Fibroblast of skin of abdomen (primary cell): ENCODE data around the gene HLA-DOA.
A peak's percentile ranks its signal among the peaks of the same experiment; 100 is the strongest.

Source experiments
- DNase-seq: peaks from one replicate; pipeline ENCODE4 v3.0.0-alpha.2; 2013

Gene HLA-DOA

DNA sequence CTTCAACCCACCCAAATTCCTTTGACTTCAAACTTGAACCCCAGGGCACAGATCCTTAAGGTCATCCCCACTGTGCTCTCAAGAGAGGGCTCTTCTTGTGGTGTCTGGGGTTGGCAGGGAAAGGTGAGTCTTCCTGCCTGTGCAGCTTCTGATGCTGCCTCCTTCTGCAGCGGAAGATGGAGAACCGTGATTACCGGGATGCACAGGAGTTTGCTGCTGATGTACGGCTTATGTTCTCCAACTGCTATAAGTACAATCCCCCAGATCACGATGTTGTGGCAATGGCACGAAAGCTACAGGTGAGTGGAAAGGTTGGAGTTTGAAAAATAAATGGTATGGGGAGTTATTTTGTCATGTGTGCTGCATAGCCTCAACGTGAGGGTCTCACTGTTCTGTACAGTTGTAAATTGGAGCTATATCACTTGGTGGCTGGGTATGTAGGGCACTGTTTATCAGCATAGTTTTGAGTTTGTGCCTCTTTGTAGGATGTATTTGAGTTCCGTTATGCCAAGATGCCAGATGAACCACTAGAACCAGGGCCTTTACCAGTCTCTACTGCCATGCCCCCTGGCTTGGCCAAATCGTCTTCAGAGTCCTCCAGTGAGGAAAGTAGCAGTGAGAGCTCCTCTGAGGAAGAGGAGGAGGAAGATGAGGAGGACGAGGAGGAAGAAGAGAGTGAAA is 32.0 kb downstream of the HLA-DOA start:
- DNase-seq: no peak

DNA sequence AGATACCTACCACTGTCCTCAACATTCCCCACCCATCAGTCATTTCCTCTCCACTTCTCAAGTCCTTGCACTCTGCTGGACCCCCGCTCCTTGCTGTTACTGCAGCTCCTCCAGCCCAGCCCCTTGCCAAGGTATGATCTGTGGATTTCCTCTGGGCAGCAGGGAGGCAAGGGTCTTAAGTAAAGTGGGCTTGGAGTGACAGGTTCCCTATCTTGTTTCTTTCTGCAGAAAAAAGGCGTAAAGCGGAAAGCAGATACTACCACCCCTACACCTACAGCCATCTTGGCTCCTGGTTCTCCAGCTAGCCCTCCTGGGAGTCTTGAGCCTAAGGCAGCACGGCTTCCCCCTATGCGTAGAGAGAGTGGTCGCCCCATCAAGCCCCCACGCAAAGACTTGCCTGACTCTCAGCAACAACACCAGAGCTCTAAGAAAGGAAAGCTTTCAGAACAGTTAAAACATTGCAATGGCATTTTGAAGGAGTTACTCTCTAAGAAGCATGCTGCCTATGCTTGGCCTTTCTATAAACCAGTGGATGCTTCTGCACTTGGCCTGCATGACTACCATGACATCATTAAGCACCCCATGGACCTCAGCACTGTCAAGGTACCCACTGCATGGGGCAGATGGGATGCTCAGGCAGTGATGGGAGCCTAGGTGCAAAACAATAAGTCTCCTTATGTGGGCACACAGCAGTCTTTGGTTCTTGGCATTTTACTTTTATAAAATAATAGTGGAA is 32.9 kb downstream of the HLA-DOA start:
- DNase-seq: no peak

DNA sequence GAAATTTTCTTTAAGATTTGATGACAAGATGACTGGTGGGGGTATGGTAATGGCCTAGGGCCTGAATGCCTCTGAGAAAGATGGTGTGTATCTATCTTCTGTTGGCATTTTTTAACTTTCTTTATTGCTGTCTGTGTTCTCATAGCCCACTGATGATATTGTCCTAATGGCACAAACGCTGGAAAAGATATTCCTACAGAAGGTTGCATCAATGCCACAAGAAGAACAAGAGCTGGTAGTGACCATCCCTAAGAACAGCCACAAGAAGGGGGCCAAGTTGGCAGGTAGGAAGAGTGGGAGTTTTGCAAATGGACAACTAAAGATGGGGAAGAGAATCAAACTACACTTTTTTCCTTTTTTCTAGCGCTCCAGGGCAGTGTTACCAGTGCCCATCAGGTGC is 33.5 kb downstream of the HLA-DOA start:
- no peak for DNase-seq

DNA sequence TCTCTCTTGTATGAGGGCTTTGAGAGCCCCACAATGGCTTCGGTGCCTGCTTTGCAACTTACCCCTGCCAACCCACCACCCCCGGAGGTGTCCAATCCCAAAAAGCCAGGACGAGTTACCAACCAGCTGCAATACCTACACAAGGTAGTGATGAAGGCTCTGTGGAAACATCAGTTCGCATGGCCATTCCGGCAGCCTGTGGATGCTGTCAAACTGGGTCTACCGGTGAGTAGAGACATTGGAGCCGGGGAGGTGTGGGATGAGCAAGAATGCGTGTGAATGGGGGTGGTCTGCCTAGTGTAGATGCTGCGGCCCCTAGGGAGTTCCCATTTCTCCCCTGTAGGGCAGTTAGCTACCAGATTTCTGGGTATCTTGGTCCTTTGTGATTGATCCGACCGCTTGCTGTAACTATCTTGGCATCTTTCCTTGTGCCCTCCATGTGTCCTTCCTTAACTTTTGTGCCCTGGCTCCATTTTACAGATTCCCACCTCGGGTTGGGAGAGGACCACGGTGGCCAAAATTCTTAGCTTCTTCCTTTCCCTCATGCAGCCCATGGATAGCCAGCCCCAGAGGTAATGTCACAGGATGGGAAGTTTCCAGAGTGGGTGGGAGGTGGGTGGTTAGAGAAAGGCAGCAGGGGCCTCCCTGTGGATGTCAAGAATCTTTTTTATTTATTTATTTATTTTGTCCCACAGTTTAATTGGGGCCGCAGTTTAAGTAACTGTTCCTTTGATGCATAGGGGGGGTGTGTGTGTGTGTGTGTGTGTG is 34.7 kb downstream of the HLA-DOA start:
- DNase-seq: no peak

DNA sequence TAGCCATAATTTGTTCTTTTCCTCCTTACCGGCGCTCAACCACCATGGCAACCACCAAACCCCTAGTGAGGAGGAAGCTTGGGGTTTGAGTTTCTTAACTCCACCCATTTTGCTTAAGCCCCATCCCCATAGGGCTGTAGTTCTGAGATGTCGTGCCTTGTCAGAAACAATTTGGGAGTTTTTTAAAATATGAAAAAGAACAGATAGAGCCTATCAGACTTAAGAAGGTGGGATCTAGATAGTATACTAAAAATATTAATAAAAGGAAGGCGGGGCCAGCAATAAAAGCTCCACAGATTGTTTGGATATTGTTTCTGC is 35.4 kb downstream of the HLA-DOA start:
- peak; percentile 45 for DNase-seq

DNA sequence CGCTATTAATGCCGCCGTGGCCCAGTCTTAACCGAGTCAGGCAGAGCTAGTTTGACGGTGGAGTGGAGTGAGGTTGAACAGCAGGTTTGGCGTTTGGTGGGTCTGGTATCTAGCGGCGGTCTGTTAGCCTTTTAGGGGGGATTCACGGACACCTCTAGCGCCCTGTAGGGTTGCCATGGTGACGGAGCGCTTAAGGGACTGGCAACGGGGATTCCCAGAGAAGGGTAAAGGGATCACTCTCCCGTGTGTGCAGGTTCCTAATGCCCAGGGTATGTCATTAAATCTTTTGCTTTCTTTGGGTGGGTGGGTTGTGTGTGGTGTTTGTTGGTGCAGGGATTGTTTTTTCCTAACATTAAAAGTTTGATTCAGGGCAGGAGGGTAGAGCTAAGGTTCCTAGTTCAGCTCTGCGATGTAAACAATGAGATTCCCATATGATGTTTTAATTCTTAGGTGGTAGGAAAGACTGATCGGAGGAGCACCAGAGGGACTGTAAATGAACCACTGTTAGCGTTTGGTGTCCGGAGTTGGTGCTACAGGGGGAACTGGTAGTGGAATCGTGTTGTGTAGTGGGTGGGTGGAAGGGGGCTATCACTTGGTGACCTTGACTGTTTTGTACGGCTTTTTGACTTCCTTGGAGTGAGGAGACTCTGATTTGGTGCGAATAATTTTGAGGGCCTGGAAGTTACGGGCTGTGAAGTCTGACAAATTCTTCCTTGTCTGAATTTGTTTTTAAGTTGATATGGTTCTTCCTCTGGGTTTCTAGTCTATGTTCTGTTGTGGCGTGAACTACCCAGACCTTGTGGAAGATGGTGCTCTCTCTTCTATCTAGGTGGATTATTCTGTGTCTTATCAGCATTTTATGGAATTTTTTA is 36.0 kb downstream of the HLA-DOA start:
- peak; percentile 50 for DNase-seq

DNA sequence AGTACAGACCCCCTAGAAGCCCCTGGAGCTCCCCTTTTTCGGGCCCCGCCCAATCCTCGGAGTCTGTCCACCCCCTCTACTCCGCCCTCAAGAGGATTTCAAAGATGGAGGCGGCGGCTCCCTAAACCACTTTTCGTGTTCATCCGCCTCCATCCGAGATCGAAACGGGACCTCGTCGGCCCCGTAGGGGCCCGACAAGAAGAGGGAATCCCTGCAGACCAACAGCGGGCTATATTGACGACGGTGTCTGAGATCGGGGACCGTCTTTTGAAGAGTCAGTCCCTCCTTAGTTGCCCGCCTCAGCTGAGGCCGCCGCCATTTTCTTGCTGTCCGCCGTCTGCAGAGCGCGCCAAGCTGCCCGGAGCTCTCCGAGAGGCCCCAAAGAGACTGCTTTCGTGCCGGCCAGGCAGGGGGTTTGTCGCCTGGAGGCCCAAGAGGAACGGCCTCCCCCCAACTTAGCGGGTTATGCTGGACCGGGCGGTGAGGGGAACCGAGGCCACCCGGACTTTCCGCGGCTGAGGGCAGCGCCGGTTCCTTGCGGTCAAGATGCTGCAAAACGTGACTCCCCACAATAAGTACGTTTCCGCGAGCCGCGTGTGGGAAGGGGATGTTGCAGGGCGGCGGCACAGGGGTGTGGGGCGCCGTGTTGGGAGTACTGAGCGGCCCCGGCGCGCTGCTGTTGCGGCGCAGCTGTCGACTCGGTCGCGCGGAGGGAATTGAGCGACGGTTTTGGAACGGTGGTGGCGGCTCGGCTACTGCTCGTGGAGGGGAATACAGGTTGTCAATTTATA is 36.8 kb downstream of the HLA-DOA start:
- DNase-seq: no peak

DNA sequence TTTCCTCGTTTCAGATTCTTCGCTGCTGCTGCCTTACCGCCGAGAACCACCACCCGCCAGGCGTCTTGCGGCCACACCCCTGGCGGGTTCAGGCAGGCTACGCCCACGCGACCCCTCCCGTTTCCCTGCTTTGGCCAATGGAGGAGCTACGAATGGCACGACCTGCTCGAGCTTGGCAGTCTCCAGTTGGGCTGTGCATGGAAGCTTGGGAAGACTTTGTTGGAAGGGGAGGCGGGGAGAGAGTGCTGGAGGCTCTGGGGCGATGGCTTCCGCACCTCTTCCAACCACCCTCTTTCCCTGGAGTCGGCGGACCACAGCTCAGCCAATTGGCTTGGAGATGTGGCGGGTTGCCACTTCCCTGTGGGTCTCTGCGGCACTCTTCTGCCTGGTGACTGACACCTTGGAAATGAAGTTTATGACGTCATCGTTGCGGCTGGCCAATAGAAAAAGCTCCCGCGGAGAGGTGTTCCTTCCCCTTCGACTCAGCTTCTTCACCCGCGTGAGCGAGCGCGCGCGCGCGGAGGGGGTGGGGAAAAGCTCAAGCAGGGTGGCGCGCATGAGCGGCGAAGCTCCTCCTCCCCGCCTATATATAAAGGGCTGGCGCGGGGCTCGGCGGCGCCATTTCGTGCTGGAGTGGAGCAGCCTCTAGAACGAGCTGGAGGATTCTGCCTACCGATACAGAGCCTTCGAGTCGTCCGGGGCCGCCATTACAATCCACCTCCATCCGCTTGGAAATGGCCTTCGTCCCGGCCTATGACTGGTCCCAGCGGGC is 37.6 kb downstream of the HLA-DOA start:
- DNase-seq: peak; percentile 100

DNA sequence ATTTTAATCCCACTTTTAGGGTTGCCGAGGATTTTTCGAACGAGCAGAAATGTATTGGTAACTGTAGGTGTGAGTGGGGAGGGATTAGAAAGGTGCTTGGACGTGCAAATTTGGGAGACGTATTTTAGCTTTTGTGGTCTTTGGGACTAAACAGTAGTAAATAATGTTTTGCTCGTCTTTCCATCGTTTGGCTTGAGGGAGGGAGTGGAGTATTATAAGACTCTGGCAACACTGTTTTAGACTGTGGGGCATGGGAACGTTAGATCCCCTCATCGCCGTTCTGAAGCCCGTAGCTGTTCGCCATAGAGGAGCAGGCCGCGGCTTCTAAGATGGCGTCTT is 38.2 kb downstream of the HLA-DOA start:
- no peak for DNase-seq

DNA sequence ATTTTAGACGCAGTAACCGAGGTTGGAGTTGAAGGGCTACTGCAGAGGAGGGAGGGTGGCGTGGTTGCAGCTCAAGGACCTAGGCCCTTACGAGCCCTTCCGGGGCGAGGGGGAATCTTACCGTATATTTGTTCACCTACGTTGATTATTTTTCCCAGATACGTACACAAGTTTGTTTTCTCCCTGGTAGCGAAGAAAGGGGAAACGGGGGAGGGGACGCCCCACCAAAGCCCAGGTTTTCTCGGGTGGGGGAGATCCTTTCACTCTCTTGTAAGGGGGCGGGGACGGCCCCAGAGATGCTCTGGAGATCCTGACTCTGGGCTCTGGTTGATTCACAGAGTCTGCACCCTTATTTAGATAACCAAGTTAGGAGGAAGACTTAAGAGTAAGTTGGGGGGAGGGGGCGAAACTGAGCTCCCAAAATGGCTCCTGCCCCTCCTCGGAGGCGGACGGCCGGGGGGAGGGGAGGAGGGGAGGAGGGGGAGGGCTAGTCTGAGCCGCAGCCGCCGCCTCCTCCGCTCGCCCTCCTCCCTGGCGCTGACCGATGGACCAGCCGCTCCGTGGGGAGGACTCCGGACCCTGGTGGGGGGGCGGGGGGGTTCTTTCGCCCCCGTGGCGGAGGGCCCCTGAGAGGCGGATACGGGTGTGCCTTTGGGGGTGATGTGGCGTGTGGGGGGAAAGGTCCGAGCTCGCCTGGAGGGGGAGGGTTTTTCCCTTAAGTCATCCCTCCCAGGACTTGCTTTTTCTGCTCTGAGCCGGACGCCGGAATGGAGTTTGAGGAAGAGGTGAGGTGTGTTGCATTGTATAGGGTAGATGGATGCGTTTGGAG is 38.8 kb downstream of the HLA-DOA start:
- peak; percentile 97 for DNase-seq

DNA sequence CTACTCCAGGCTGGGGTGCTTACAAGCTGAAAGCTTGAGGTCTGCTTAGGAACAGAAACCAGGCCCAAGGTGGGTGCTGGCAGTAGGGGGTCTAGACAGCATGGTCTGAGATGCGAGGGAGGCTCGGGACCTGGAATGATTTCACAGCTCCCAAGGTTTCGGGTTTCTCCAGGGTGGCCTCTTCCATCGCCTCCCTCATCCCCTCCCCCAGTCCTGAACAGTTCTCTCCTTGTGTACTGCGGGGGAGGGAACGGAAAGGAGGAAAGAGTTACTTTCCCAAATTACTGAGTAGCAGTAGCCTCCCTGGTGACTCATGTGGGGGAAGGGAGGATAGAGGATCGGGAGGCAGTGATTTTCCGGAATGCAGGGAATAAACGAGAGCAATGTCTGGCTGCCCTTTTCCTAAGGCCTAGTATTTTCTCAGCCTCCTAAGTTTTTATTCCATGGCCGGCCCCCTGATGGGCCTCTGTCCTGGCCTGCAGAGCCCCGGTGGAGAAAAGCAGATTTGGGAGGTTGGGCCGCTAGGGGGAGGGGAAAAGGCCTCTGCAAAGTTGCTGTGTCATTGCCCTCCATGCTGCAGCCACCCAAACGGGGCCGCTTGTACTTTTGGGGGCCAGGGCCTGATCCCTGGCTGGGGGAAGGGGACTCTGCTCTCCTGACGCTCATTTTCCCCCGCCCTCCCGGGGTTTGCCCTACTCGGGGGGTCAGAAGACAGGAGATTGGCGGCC is 39.5 kb downstream of the HLA-DOA start:
- peak; percentile 99 for DNase-seq

DNA sequence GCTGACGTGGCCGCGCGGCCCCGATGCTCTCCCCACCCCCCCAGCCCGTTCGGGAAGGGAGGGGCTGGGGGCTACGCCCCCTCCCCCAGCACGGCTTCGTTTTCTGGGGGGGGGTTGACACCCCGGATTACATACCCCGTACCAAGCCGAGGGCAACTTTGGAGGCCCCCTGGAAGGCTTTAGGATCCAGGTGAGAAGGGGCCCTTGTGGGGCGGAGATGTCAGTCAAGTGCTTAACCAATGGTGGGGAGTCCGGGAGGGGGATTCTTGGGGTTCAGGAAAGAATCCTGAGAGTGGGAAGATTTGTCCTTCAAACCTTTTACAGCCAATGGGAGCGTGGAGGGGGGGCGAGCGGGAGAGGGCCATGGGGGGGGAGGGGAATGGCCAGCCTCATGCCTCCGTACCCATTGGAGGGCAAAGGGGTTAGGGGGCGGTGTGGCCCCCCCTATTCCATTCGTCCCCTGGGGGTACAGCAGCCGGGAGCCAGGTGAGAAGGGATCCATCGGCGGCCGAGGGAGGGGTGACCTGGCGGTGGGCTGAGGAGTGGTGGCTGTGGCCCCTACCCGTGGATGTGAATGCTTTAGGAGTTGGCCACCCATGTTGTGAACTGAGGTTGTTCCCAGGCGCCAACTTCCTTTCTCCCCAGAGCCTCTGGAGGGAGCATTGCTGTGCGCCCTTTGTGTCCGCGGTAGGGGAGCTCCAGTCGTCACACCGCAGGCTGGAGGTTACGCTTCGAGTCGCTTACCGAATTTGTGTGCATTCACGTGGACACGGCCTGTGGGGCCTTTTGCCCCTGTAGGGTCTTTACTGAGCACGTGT is 40.3 kb downstream of the HLA-DOA start:
- DNase-seq: peak; percentile 86

DNA sequence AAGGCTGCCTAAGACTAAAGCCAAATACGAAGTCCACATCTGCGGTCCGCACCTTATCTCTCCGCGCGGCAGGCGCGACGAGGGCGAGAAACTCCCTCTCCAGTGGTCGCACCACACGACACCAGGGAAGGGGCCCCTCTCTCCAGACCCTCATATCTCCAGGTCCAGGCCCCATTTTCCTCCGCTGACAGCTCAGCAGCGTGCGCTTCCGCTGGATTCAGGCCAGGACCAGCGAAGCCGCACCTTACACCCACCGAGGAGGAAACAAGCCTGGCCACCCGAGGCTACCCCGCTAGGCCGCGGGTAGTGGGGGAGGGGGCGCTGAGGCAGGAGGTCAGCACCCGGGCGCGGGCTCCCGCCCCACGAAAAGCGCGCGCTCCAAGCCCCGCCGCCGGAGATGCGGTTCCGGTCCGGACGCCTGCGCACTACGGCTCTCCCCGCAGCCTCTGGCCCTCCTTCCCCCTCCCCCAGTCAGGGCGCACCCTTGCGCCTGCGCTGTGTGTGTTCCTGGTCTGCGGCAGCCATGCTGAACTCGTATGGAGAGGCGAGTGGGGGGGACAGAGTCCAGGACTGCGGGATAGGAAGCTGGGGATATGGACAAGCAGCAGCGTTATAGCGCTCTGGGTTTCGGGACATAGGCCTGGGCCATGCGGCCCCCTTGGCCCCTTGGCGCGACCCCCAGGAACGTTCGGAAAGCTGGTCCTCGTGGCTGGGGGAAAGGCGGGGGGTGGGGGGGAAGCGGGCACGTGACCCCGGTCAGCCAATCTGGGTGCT is 41.1 kb downstream of the HLA-DOA start, which contains the start of gene BRD2:
BRD2 (plus strand) TSS at position 502 of the 774 bp plus-strand sequence. CDS start 4,305 bp downstream, outside the sequence.
- DNase-seq: peak; percentile 98

DNA sequence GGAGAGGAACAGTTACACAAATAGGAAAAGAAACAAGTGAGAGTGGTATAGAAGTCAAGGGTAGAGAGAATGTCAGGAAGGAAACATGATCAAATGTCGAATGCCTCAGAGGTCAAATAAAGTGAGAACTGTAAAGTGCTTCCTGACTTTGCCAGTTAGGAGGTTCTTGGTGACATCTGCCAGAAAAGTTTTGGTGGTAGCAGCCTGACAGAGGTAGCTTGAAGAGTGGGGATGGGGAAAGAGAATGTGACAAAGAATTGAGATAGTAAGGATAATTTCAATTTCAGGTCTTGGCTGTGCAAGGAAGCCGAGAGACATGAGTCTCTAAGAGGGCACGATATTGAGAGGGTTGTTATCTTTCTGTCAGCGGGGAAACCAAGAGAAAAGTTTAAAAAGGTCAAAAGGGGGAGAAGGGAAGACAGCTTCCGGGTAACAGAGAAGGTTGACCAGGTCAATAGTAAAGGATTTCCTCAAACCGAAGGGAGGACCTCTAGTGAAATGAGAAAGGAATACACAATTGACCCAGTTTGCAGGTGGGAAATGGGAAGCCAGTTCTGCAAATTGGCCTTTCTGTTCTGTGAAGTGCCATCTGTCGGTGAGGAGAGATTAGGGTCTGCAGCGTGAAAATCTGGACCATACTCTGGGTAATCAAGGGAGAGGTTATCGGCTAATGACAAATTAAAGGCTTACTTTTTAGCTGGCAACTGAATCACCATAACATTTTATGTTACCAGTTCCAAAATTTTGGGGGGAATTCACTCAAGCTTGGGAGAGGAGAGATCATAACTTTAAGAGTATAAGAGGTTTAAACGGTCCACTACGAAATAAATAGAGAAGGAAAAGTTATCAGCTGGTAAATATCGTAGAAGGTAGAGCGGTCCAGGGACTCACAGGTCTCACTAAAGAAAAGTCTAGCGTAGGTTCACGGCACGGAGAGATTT is 42.0 kb downstream of the HLA-DOA start:
- DNase-seq: peak; percentile 51

DNA sequence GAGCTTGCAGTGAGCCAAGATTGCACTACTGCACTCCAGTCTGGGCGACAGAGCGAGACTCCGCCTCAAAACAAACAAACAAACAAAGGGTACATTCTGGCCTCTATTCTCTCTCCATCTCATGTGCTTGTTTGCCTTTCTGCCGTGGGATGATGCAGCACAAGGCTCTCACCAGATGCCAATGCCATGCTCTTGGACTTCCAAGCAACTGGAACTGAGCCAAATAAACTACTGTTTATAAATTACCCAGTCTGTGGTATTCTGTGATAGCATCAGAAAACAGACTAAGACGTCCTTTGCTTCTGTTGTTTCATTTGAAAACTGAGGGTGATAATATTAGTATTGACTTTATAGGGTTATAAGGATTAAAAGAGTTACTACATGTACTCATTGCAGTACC is 44.6 kb downstream of the HLA-DOA start:
- DNase-seq: no peak

DNA sequence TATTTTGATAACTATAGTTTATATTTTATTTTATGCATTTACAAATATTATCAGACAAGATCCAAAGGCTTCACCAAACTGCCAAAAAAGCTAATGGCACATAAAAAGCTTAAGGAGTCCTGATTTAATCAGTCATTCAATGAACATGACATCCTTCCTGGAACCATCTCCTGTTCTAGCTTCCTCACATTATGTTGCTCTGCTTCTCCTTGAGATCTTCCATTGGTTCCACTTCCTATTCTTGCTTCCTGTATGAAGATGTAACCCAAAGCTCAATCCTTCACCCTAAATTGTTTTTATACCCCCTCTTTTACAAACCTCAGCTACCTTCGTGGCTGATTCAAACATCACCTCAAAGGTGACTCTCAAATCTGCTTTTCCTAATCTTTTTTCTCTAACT is 45.5 kb downstream of the HLA-DOA start:
- no peak for DNase-seq
